Psoas muscle (tissue), 8 donors: Measurements from ENCODE around the gene RPE. TPM values are rescaled to one million over a fixed set of nuclear protein-coding genes. Genes with fewer than 3 reads are reported as not detected.

Experiments
- ATAC-seq, 4 donors: fragments of 200-7000 bp; cut with Tn5 transposase; one replicate each; pipeline ENCODE4 v1.9.1; 2020; ENCODE audit warnings: moderate library complexity in 3 of 4, mild to moderate bottlenecking in 2 of 4
- DNase-seq, 2 donors: peaks; one replicate each; pipeline ENCODE4 v3.0.0-alpha.2; 2020
- H3K27ac ChIP-seq: fragments of 200-600 bp; one replicate; pipeline ENCODE4 v1.8.0; 2022
- H3K27me3 ChIP-seq, 3 donors: fragments of 200-600 bp in 1 of 3; one replicate each; pipeline versions ENCODE4 v1.6.1 to v1.8.0; 2013 to 2022; ENCODE audit warnings: low read length in 2 of 3, mild to moderate bottlenecking in 2 of 3, moderate library complexity in 1 of 3; ENCODE audit not compliant: insufficient read depth in 3 of 3
- H3K36me3 ChIP-seq, 2 donors: fragments of 200-600 bp in 1 of 2; one replicate each; pipeline versions ENCODE4 v1.6.1 to v1.8.0; 2013 to 2022; ENCODE audit warnings: low read depth in 1 of 2, mild to moderate bottlenecking in 1 of 2, moderate library complexity in 1 of 2; ENCODE audit not compliant: insufficient read depth in 1 of 2
- H3K4me1 ChIP-seq: fragments of 200-600 bp; one replicate; pipeline ENCODE4 v1.8.0; 2022
- H3K4me3 ChIP-seq: fragments of 200-600 bp; one replicate; pipeline ENCODE4 v1.8.0; 2022; ENCODE audit warnings: mild to moderate bottlenecking
- H3K9me3 ChIP-seq: fragments of 200-600 bp; one replicate; pipeline ENCODE4 v1.8.0; 2022
- CTCF ChIP-seq: fragments of 200-600 bp; IDR thresholded peaks from one replicate; pipeline ENCODE4 v1.8.0; 2022; ENCODE audit warnings: antibody characterized with exemption
- WGBS, 3 donors: extraction: QIAGEN DNeasy Blood & Tissue Kit; methylation state at CpG; one replicate each; pipeline versions ENCODE4 v1.1.6 to v1.1.7; 2013; 5-methylcytosine and 5-hydroxymethylcytosine counted together
- intact Hi-C, 2 donors: fragments of 100-400 bp; cut with DNase I; formaldehyde crosslinking; loops; one replicate each; pipeline versions ENCODE4 v1.11.0 to v1.14.2; 2022
- polyA plus RNA-seq, 3 donors: library from polyadenylated mRNA; stranded (reverse); fragments of 200-250 nt; gene quantifications; one replicate each; pipeline ENCODE4 v1.2.3, GENCODE V29; 2013
- total RNA-seq, 4 donors: library from RNA; stranded (reverse); fragmentation: NEBNext Ultra II Directional in 2 of 4; extraction: Animal tissue kit (Norgen Biotek cat#: 25700) in 2 of 4; gene quantifications; one replicate each; pipeline versions ENCODE4 v1.2.1 to v1.2.4, GENCODE V29; 2021 to 2023
- donor health status: healthy with polysubstance abuse.
- donor health status: DM: no; HTN: no; CAD: no; lungs with moderate emphysema.
- donor health status: Bipolar disorder and iron deficiency.
- donor health status: healthy.
- donor health status: DM: yes; HTN: yes; CAD: no.
- donor health status: DM: no; HTN: no; CAD: no.
- donor health status: DM: no; HTN: no; CAD: no.
- donor health status: DM: yes; HTN: yes; CAD: no.

Gene RPE
- total and polyA plus RNA-seq, 7 donors = 6.9 to 23.3 (median 15.3) TPM

- WGBS, 3 donors = 75 to 80% (median 76%) methylated on average over 6 of the region's 6 CpGs
- intact Hi-C loops = loop anchor here in 1 of 2 donors (10.0 kb wide), 1 partner anchor 166 kb away; the partner anchor contains the start of gene KANSL1L
- DNase-seq (no peak), ATAC-seq (no peak)
- TF ChIP-seq CTCF = no peak
- Histone ChIP-seq H3K4me1 (peaks cover 22% of the 10 kb centered on the region), H3K9me3 (no peaks in the 10 kb centered on the region), H3K27me3 (no peaks in the 10 kb centered on the region), H3K4me3 (no peak overlapping the region), H3K27ac (no peak overlapping the region), H3K36me3 (peaks cover 4 to 58% of the 10 kb centered on the region in 2 donors)
Measured at GRCh38 chr2:210009126-210009525, 6.7 kb downstream of the RPE start.

- Histone ChIP-seq H3K27me3 (no peaks in the 10 kb centered on the region), H3K27ac (no peak overlapping the region), H3K9me3 (no peaks in the 10 kb centered on the region), H3K4me1 (peaks cover 17% of the 10 kb centered on the region), H3K4me3 (no peak overlapping the region), H3K36me3 (peaks cover 4 to 65% of the 10 kb centered on the region in 2 donors)
- DNase-seq = no peak
- WGBS, 3 donors = 68 to 85% (median 69%) methylated on average over 3 of the region's 3 CpGs
- no peak for TF ChIP-seq CTCF
- intact Hi-C loops = loop anchor here in 1 of 2 donors (10.0 kb wide), 1 partner anchor 165 kb away; the partner anchor contains the start of gene KANSL1L
- no peak for ATAC-seq
Measured at GRCh38 chr2:210009896-210010295, 7.5 kb downstream of the RPE start.

GRCh38 chr2:210020138-210020537 is 17.7 kb downstream of the RPE start:
- H3K4me3 ChIP-seq = no peak overlapping the region
- no peak for DNase-seq
- intact Hi-C loops = no loop called here
- WGBS, 3 donors = 86 to 97% (median 89%) methylated on average over 1 of the region's 1 CpG
- no peaks in the 10 kb centered on the region for H3K9me3 ChIP-seq
- H3K27ac ChIP-seq = no peak overlapping the region
- no peak for TF ChIP-seq CTCF
- H3K27me3 ChIP-seq = no peaks in the 10 kb centered on the region
- H3K4me1 ChIP-seq = no peaks in the 10 kb centered on the region
- H3K36me3 ChIP-seq = peaks cover 6 to 100% of the 10 kb centered on the region in 2 donors
- no peak for ATAC-seq

- Histone ChIP-seq H3K27me3 (no peaks in the 10 kb centered on the region), H3K4me3 (no peak overlapping the region), H3K9me3 (no peaks in the 10 kb centered on the region), H3K4me1 (no peaks in the 10 kb centered on the region), H3K36me3 (peaks cover 2 to 95% of the 10 kb centered on the region in 2 donors), H3K27ac (no peak overlapping the region)
- 77 to 87% (median 82%) methylated on average over 3 of the region's 3 CpGs for WGBS, 3 donors
- no peak for DNase-seq
- intact Hi-C loops = no loop called here
- no peak for ATAC-seq
- TF ChIP-seq CTCF = no peak
Measured at GRCh38 chr2:210022824-210023223, 20.4 kb downstream of the RPE start.

- Histone ChIP-seq H3K4me3 (no peak overlapping the region), H3K36me3 (peaks cover 0 to 66% of the 10 kb centered on the region in 2 donors), H3K9me3 (no peaks in the 10 kb centered on the region), H3K27ac (peak overlapping the region; percentile 64), H3K27me3 (no peaks in the 10 kb centered on the region), H3K4me1 (no peaks in the 10 kb centered on the region)
- peak; percentile 65 to 89 (median 82) for ATAC-seq
- intact Hi-C loops = no loop called here
- TF ChIP-seq CTCF = no peak
- DNase-seq = no peak
- 49 to 63% (median 56%) methylated on average over 2 of the region's 2 CpGs for WGBS, 3 donors
Measured at GRCh38 chr2:210027608-210028007, 25.2 kb downstream of the RPE start.
